Kidney capillary endothelial cell (primary cell): Measurements from ENCODE around the gene MPL.
"Not testable (repeated sequence)": the region's sequence is repeated elsewhere in the genome, so short reads cannot be mapped to it uniquely, and the experiment has no call there.

Experiments used
- DNase-seq: peaks from one replicate; pipeline ENCODE4 v3.0.0-alpha.2; 2018; ENCODE audit warnings: low spot score

MPL gene

DNA sequence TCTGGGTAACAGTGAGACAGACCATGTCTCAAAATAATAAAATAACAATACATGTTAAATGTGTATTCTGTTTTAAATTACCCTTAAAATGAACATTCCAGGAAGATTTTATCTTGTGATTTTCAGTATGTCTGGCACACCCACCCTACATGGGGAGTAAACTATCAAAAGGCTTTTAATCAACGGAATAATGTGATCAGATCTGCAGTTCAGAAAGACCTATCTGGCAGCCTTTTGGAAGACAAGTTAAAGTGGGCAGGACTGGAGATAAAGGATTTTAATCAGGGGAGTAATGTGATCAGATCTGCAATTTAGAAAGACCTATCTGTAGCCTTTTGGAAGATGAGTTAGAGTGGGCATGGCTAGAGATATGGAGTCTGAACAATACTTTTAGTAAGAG, 41.9 kb downstream of the MPL start:
- DNase-seq: no peak

- DNase-seq: no peak
These were observed 44.0 kb downstream of the MPL start for GRCh38 chr1:43381612-43382011.

- DNase-seq: no peak
These were observed 44.6 kb downstream of the MPL start for GRCh38 chr1:43382027-43382779.

- DNase-seq: no peak
These were observed 45.8 kb downstream of the MPL start for GRCh38 chr1:43383449-43383848.

GRCh38 chr1:43386676-43387075, 49.1 kb downstream of the MPL start:
- no peak for DNase-seq

GRCh38 chr1:43387976-43388599, 50.5 kb downstream of the MPL start:
- no peak for DNase-seq

- no peak for DNase-seq
These were observed 51.0 kb downstream of the MPL start for GRCh38 chr1:43388613-43389012.

GRCh38 chr1:43389326-43390313, 52.0 kb downstream of the MPL start, which contains the start of the genes MED8 and SZT2:
TSS of gene MED8 (minus strand) at chr1:43389800. CDS start at chr1:43389764, 36 bp downstream.
TSS of gene SZT2 (plus strand) at chr1:43389899. CDS start at chr1:43389969, 70 bp downstream.
- DNase-seq: peak; percentile 93

DNA sequence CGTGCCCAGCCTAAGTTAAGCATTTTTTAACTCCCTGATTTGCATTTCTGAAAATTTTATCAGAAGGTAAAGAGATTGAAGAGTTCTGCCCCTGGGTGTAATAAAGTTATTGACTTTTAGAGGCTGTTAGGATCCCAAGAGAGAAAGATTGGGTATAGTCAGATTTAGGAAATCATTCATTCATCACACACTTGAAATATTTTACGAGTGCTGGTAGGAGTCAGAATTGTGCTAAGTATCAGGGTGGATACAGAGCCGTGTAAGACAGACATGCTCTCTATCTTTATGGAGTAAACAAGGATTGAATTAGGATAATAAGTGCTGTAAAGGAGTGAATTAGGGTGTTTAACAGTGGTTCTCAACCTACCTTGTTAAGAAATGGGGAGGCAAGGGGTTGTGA, 55.1 kb downstream of the MPL start:
- DNase-seq: no peak

DNA sequence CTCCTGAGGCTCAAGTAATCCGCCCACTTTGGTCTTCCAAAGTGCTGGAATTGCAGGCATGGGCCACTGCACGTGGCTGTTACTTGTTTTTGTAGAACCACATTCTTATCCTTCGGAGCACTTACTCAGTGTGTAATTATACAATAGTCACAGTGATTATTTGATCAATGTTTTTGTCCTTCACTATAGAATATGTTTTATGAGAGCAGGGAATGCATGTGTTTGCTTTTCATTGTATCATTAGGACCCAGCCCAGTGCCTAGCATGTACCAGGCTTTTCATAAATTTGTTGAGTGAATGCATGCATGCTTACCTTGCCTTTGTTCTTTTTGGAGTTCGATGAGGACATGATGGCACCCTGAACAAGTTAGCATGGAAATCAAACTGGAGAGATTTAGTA, 57.9 kb downstream of the MPL start:
- no peak for DNase-seq

DNA sequence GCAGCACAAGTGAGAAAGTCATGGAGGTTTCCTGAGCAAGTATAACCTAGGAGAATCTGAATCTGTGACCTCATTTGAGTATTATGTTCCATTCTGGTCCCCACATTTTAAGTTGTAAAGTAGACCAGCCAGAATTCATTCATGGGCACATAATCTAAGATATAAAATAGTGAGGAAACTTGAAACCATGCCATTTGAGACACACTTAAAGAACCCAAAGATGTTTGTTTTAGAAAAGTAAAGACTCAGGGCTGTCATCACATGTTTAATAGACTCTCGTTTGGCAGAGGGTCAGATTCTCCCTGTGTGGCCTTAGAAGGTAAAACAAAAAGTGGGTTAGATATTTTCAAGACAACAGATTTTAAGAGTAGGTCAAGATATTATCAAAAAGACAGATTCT, 58.4 kb downstream of the MPL start:
- DNase-seq: no peak

DNA sequence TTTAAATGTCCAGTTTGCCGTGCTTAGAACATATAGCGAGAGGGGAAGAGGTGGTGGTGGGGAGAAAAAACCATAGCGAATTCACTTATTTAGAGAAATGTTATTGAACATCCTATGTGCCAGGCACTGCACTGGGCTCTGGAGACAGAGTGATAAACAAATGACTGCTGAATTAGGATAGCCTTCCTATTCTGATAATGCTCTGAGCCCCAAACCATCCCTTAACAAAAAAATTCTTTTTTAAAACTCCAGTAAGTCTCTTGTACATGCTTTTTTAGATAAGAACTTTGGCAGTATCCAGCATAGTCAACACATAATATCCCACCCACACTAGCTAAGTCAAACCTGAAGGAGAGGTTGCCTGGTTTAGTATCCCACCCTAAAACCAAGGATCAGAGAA, 60.6 kb downstream of the MPL start:
- no peak for DNase-seq

DNA sequence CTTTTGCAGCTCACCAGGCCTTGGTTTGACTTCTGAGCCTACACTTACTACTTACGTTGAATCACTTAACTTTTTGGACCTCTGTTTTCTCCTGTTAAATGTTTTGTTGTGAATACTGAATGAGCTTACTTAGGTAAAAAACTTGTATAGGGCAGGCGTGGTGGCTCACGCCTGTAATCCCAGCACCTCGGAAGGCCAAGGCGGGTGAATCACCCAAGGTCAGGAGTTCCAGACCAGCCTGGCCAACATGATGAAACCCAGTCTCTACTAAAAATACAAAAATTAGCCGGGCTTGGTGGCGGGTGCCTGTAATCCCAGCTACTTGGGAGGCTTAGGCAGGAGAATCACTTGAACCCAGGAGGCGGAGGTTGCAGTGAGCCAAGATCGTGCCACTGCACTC, 62.8 kb downstream of the MPL start:
- DNase-seq: not testable (repeated sequence)

GRCh38 chr1:43402089-43402865, 64.7 kb downstream of the MPL start:
- DNase-seq: no peak
